ENCODE data around the gene WNT9A. TPM values are rescaled to one million over a fixed set of nuclear protein-coding genes. Genes with fewer than 3 reads are reported as not detected.

Gene WNT9A
- total RNA-seq, 1 donor, result 0.36 TPM

DNA sequence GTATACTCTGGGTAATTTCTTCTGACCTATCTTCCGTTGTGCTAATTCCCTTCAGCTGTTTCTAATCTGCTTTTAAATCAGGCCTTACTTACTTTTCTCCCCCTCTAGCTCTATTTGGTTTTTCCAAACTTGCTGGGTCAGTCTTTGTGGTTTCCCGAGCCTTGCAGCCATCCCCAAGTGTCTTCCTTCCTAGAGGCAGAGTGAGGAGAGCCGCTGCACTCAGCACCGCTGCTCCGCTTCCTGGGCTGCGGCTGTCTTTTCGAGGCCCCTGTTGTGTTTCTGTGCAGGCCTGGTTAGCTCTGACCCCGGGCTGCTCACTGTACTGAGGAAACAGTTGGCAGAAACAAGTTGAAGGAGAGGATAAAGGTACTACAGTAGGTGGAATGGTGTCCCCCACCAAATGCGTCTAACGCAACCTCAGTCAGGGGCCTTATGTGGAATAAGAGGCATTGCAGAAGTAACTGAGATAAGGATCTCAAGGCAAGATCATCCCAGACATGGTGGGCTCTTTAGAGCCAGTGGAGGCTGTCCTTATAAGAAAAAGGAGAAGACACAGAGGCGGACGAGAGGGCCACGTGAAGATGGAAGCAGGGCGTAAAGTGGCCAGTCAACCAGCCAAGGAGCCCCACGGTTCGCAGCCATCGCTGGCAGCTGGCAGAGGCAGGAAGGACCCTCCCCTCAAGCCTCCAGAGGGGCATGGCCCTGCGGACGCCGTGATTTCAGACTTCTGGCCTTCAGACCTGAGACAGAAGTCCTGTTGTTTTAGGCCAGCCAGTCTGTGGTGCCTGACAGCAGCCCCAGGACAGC, 10.5 kb downstream of the WNT9A start:
- DNase-seq (ENCODE audit: insufficient read length, low spot score, missing footprints), result peak; percentile 17

DNA sequence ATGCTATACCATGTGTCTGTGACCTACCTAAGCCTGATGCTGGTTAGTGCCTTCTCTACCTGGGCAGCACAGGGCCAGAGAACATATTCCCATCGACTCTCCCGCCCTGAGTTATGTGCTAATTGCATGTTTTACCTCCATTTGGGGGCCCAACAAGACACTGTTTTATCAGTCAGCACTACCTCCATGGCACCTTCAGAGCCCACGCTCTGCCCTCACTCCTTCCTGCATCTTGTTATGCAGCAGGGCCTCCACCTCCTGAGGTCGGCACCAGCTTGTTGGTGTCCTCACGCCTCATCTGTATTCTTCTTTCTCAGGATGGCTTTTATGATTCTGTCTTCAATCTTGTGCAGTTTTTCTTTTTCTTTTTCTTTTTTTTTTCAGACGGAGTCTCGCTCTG, 11.9 kb downstream of the WNT9A start:
- peak; percentile 54 for DNase-seq (ENCODE audit: insufficient read length, low spot score, missing footprints)
- peaks cover 5% of the 10 kb centered on the region for H3K9me3 ChIP-seq (ENCODE audit: low read depth, low read length)
- H3K4me3 ChIP-seq (ENCODE audit: insufficient read depth, low read length), result no peak overlapping the region
- H2AFZ ChIP-seq (ENCODE audit: low read length), result no peak overlapping the region
- TF ChIP-seq, protein P1, sequence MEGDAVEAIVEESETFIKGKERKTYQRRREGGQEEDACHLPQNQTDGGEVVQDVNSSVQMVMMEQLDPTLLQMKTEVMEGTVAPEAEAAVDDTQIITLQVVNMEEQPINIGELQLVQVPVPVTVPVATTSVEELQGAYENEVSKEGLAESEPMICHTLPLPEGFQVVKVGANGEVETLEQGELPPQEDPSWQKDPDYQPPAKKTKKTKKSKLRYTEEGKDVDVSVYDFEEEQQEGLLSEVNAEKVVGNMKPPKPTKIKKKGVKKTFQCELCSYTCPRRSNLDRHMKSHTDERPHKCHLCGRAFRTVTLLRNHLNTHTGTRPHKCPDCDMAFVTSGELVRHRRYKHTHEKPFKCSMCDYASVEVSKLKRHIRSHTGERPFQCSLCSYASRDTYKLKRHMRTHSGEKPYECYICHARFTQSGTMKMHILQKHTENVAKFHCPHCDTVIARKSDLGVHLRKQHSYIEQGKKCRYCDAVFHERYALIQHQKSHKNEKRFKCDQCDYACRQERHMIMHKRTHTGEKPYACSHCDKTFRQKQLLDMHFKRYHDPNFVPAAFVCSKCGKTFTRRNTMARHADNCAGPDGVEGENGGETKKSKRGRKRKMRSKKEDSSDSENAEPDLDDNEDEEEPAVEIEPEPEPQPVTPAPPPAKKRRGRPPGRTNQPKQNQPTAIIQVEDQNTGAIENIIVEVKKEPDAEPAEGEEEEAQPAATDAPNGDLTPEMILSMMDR (IDR thresholded peaks at IDR 0.05; ENCODE audit: extremely low read depth, low read depth, low read length), result no peak
- no peaks in the 10 kb centered on the region for H4K20me1 ChIP-seq (ENCODE audit: insufficient read depth, low read length)
- H3K36me3 ChIP-seq (ENCODE audit: insufficient read depth, low read length), result no peaks in the 10 kb centered on the region
- no peaks in the 10 kb centered on the region for H3K4me1 ChIP-seq (ENCODE audit: insufficient read depth, low read length)
- H3K79me2 ChIP-seq (ENCODE audit: insufficient read depth, low read length), result no peaks in the 10 kb centered on the region
- no peak overlapping the region for H3K27ac ChIP-seq (ENCODE audit: low read depth, low read length)
- H3K4me2 ChIP-seq (ENCODE audit: insufficient read depth, low read length), result no peak overlapping the region
- H3K27me3 ChIP-seq (ENCODE audit: insufficient read depth, low read length), result no peaks in the 10 kb centered on the region

More for the DNA sequence above, 10.5 kb downstream of the WNT9A start:
- Histone ChIP-seq H3K9me3 (ENCODE audit: low read depth, low read length) (peaks cover 5% of the 10 kb centered on the region), H3K4me3 (ENCODE audit: insufficient read depth, low read length) (no peak overlapping the region), H3K4me1 (ENCODE audit: insufficient read depth, low read length) (no peaks in the 10 kb centered on the region), H2AFZ (ENCODE audit: low read length) (no peak overlapping the region), H3K4me2 (ENCODE audit: insufficient read depth, low read length) (no peak overlapping the region), H3K79me2 (ENCODE audit: insufficient read depth, low read length) (no peaks in the 10 kb centered on the region), H3K27me3 (ENCODE audit: insufficient read depth, low read length) (no peaks in the 10 kb centered on the region), H3K27ac (ENCODE audit: low read depth, low read length) (no peak overlapping the region), H3K36me3 (ENCODE audit: insufficient read depth, low read length) (no peaks in the 10 kb centered on the region), H4K20me1 (ENCODE audit: insufficient read depth, low read length) (no peaks in the 10 kb centered on the region)
- TF ChIP-seq, protein P1 (IDR thresholded peaks at IDR 0.05; ENCODE audit: extremely low read depth, low read depth, low read length), result no peak

- Histone ChIP-seq H3K27me3 (ENCODE audit: insufficient read depth, low read length) (no peaks in the 10 kb centered on the region), H3K4me1 (ENCODE audit: insufficient read depth, low read length) (no peaks in the 10 kb centered on the region), H4K20me1 (ENCODE audit: insufficient read depth, low read length) (no peaks in the 10 kb centered on the region), H3K9me3 (ENCODE audit: low read depth, low read length) (peaks cover 5% of the 10 kb centered on the region), H3K36me3 (ENCODE audit: insufficient read depth, low read length) (no peaks in the 10 kb centered on the region), H3K27ac (ENCODE audit: low read depth, low read length) (peak overlapping the region; percentile 31), H3K79me2 (ENCODE audit: insufficient read depth, low read length) (no peaks in the 10 kb centered on the region), H3K4me2 (ENCODE audit: insufficient read depth, low read length) (no peak overlapping the region), H2AFZ (ENCODE audit: low read length) (no peak overlapping the region), H3K4me3 (ENCODE audit: insufficient read depth, low read length) (no peak overlapping the region)
- TF ChIP-seq, protein P1 (IDR thresholded peaks at IDR 0.05; ENCODE audit: extremely low read depth, low read depth, low read length), result no peak
- peak; percentile 53 for DNase-seq (ENCODE audit: insufficient read length, low spot score, missing footprints)
Measured at GRCh38 chr1:227934476-227935313, 13.0 kb downstream of the WNT9A start.
